GM12878 (cell line): ENCODE results near the gene KIAA0319L. TPM values are rescaled to one million over a fixed set of nuclear protein-coding genes. Genes with fewer than 3 reads are reported as not detected.

ENCODE experiments used
- ATAC-seq: fragments of 200-7000 bp; cut with Tn5 transposase; 3 replicates; pipeline ENCODE4 v1.9.1; 2020; ENCODE audit warnings: mild to moderate bottlenecking, moderate library complexity
- BruUV-seq: library from RNA; stranded (reverse); fragments of 400-500 nt; replicated peaks from 2 replicates; lab custom pipeline; 2021; lab: Mats Ljungman, UMichigan
- CTCF ChIA-PET: fragments of 300-600 bp; sonication (Branson Sonifier 250); formaldehyde crosslinking; extraction: SDS; loops from one replicate; lab custom pipeline; 2021; ENCODE audit warnings: inconsistent platforms; lab: Yijun Ruan, JAX
- POLR2A ChIA-PET: fragments of 350-600 bp; formaldehyde crosslinking; extraction: SDS; loops from one replicate; lab custom pipeline; 2021; ENCODE audit warnings: inconsistent platforms; lab: Charles Lee
- RAD21 ChIA-PET: fragments of 300-600 bp; sonication (Branson Sonifier 250); formaldehyde crosslinking; loops from one replicate; lab custom pipeline; 2023; ENCODE audit warnings: antibody characterized with exemption; ENCODE audit not compliant: unreplicated experiment; lab: Charles Lee
- SMC1A ChIA-PET: fragments of 300-600 bp; sonication (Branson Sonifier 250); formaldehyde crosslinking; loops from one replicate; lab custom pipeline; 2023; ENCODE audit not compliant: unreplicated experiment, uncharacterized antibody; lab: Charles Lee
- DNase-seq: peaks from one replicate; pipeline ENCODE4 v3.0.0-alpha.2; 2011; ENCODE audit warnings: low read depth, low spot score
- FAIRE-seq: peaks from 3 replicates; lab custom pipeline; 2011; peaks lifted over from hg19 to GRCh38; lab: Jason Lieb, UNC
- H2AFZ ChIP-seq: 2 replicates; pipeline ENCODE4 v1.6.0; 2011; ENCODE audit warnings: low read depth, low read length, control low read depth; ENCODE audit not compliant: control insufficient read depth
- H3K27ac ChIP-seq: 2 replicates; pipeline ENCODE4 v1.5.1; 2011; ENCODE audit warnings: control low read depth; ENCODE audit not compliant: control insufficient read depth, insufficient read depth
- H3K27me3 ChIP-seq, 2 experiments: replicated peaks in 1 of 2; 2 replicates each; pipeline versions ENCODE4 v1.6.0 to v1.6.1; 2011; ENCODE audit warnings: low read length in 1 of 2; ENCODE audit not compliant: control insufficient read depth in 2 of 2, insufficient read depth in 2 of 2
- H3K36me3 ChIP-seq, 2 experiments: 2 replicates each; pipeline ENCODE4 v1.5.1; 2011; ENCODE audit warnings: low read length in 1 of 2; ENCODE audit not compliant: control insufficient read depth in 2 of 2, insufficient read depth in 2 of 2
- H3K4me1 ChIP-seq: 2 replicates; pipeline ENCODE4 v1.6.1; 2011; ENCODE audit warnings: mild to moderate bottlenecking, low read length, moderate library complexity, mixed read lengths; ENCODE audit not compliant: control insufficient read depth, insufficient read depth
- H3K4me2 ChIP-seq: 2 replicates; pipeline ENCODE4 v1.6.0; 2011; ENCODE audit warnings: control low read depth; ENCODE audit not compliant: control insufficient read depth, insufficient read depth
- H3K4me3 ChIP-seq: fragments of 200-600 bp; sonication (generic); 2 replicates; pipeline ENCODE4 v1.5.1; 2016
- H3K79me2 ChIP-seq: 2 replicates; pipeline ENCODE4 v1.6.0; 2011; ENCODE audit warnings: low read length; ENCODE audit not compliant: control insufficient read depth, insufficient read depth
- H3K9ac ChIP-seq: 2 replicates; pipeline ENCODE4 v1.8.0; 2011; ENCODE audit warnings: low read length, control low read depth, mixed read lengths; ENCODE audit not compliant: control insufficient read depth, insufficient read depth
- H3K9me3 ChIP-seq: replicated peaks from 3 replicates; pipeline ENCODE4 v1.5.1; 2011; ENCODE audit warnings: mild to moderate bottlenecking, low read length; ENCODE audit not compliant: control insufficient read depth, insufficient read depth
- H4K20me1 ChIP-seq: 2 replicates; pipeline ENCODE4 v1.6.0; 2011; ENCODE audit not compliant: control insufficient read depth, insufficient read depth
- KAT2A ChIP-seq: conservative IDR thresholded peaks from 2 replicates; pipeline ENCODE4 v1.6.1; 2011; ENCODE audit warnings: low read depth, low read length; ENCODE audit not compliant: control insufficient read depth
- MYC ChIP-seq: IDR thresholded peaks from 2 replicates; pipeline ENCODE4 v1.6.1; 2011; ENCODE audit warnings: mild to moderate bottlenecking, low read length, moderate library complexity, inconsistent platforms; ENCODE audit not compliant: insufficient read depth, insufficient replicate concordance, insufficient read length, severe bottlenecking
- SKIL ChIP-seq: fragments of 450-650 bp; IDR thresholded peaks from 2 replicates; pipeline ENCODE4 v1.6.1; 2017; ENCODE audit warnings: mild to moderate bottlenecking, low read depth, inconsistent platforms; ENCODE audit not compliant: poor library complexity, severe bottlenecking
- SMAD1 ChIP-seq: fragments of 450-650 bp; IDR thresholded peaks from 2 replicates; pipeline ENCODE4 v1.6.1; 2018; ENCODE audit warnings: mild to moderate bottlenecking, low read depth; ENCODE audit not compliant: partially characterized antibody
- WGBS: methylation state at CpG from one replicate; pipeline ENCODE4 v1.1.6; 2016; ENCODE audit warnings: low lambda C conversion rate; ENCODE audit not compliant: insufficient replicate concordance, insufficient coverage; ENCODE audit errors: missing lambda C conversion rate; 5-methylcytosine and 5-hydroxymethylcytosine counted together
- in situ Hi-C: fragments of 300-500 bp; cut with MboI; formaldehyde crosslinking; loops from 9 replicates; pipeline ENCODE4 v1.14.3; 2018; ENCODE audit warnings: mixed read lengths
- intact Hi-C: fragments of 100-400 bp; cut with micrococcal nuclease; formaldehyde crosslinking; loops from one replicate; pipeline ENCODE4 v1.14.2; 2022; ENCODE audit not compliant: unreplicated experiment
- polyA plus RNA-seq, 11 experiments: library from polyadenylated mRNA; depleted of rRNA in 4 of 11; unstranded in 6 of 11; stranded (reverse) in 5 of 11; fragments of >200 nt; fragmentation: Nextera tagmentation in 4 of 11; fragmentation: Illumina TruSeq in 1 of 11; extraction: Ambion mirVana in 4 of 11; extraction: Trizol in 1 of 11; gene quantifications; 1 replicate in 1 of 11; 2 replicates in 10 of 11; pipeline versions ENCODE4 v1.2.1 to v1.2.3, GENCODE V29; 2011 to 2016; ENCODE audit warnings: inconsistent platforms in 2 of 11, missing spikeins in 2 of 11, low read depth in 1 of 11
- total RNA-seq, 4 experiments: library from RNA; depleted of rRNA in 3 of 4; stranded (reverse); fragments of >200 nt in 3 of 4; fragmentation: Illumina TruSeq in 1 of 4; extraction: Trizol in 1 of 4; gene quantifications; 2 replicates each; pipeline versions ENCODE4 v1.2.1 to v1.2.3, GENCODE V29; 2013 to 2021
- TF ChIP-seq, protein P1 (sequence below): IDR thresholded peaks from 2 replicates; pipeline ENCODE4 v1.6.1; 2011; ENCODE audit warnings: borderline replicate concordance, low read depth, mild to moderate bottlenecking, moderate library complexity, mixed read lengths, low read length; ENCODE audit not compliant: insufficient read depth; ENCODE audit errors: extremely low read length

Gene KIAA0319L
- total and polyA plus RNA-seq, 10 of the 15 experiments (the other 5 are each of a cell fraction or from before 2014, with no cell fraction given), result 2.6 to 57.8 (median 25.4) TPM

GRCh38 chr1:35463232-35463631 is 94.0 kb downstream of the KIAA0319L start:
- H3K27me3 ChIP-seq, result no peaks in the 10 kb centered on the region
- H3K9ac ChIP-seq, result no peak overlapping the region
- no peaks in the 10 kb centered on the region for H3K79me2 ChIP-seq
- RAD21 ChIA-PET, result interaction anchor here (2.2 kb wide), 1 partner anchor 12 kb away, joined by 7 read pairs; no protein-coding TSS in a partner anchor
- no peak overlapping the region for H2AFZ ChIP-seq
- ATAC-seq (no peak), FAIRE-seq (no peak), DNase-seq (no peak)
- H4K20me1 ChIP-seq, result no peaks in the 10 kb centered on the region
- H3K27ac ChIP-seq, result no peak overlapping the region
- intact Hi-C loops (no loop called here), in situ Hi-C loops (no loop called here)
- H3K36me3 ChIP-seq, result peaks cover 6 to 11% of the 10 kb centered on the region in 2 experiments; a peak in 3 of 4 replicates
- SMC1A ChIA-PET, result interaction anchor here (1.0 to 1.4 kb wide), 2 partner anchors 9 to 76 kb away, joined by 3 to 4 read pairs; no protein-coding TSS in a partner anchor
- WGBS, result 97% methylated on average over 2 of the region's 2 CpGs
- POLR2A ChIA-PET, result no interaction called here
- peaks cover 16% of the 10 kb centered on the region for H3K4me1 ChIP-seq
- peaks cover 17% of the 10 kb centered on the region for H3K9me3 ChIP-seq
- CTCF ChIA-PET, result interaction anchor here (1.3 to 1.9 kb wide), 2 partner anchors 13 to 75 kb away, joined by 4 to 8 read pairs; no protein-coding TSS in a partner anchor
- no TSS peak for BruUV-seq
- no peak overlapping the region for H3K4me3 ChIP-seq
- H3K4me2 ChIP-seq, result no peak overlapping the region
- TF ChIP-seq MYC (no peak), SKIL (no peak), KAT2A (no peak), SMAD1 (no peak)
- TF ChIP-seq, protein P1, sequence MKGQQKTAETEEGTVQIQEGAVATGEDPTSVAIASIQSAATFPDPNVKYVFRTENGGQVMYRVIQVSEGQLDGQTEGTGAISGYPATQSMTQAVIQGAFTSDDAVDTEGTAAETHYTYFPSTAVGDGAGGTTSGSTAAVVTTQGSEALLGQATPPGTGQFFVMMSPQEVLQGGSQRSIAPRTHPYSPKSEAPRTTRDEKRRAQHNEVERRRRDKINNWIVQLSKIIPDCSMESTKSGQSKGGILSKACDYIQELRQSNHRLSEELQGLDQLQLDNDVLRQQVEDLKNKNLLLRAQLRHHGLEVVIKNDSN, result no peak
